ENCODE results near the gene FAM118B.

DNA sequence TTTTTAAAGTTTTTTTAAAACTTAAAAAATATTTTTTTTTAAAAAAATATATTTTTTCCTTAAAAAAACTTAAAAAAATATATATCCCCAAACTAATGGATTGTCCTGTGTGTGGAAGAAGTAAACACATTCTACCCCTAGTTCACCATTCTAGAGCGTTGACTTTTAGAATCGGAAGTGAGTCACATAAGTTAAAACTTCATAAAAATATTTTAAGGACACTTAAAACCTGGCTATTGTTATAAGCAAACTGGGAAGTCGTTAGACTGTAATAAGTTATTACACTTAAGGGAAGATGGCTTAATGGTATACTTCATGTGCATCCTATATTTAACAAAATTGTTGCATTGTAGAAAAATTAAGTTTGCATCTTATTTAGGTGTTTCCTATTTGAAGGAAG lies 21.1 kb downstream of the FAM118B start:
- TF ChIP-seq, protein P1, sequence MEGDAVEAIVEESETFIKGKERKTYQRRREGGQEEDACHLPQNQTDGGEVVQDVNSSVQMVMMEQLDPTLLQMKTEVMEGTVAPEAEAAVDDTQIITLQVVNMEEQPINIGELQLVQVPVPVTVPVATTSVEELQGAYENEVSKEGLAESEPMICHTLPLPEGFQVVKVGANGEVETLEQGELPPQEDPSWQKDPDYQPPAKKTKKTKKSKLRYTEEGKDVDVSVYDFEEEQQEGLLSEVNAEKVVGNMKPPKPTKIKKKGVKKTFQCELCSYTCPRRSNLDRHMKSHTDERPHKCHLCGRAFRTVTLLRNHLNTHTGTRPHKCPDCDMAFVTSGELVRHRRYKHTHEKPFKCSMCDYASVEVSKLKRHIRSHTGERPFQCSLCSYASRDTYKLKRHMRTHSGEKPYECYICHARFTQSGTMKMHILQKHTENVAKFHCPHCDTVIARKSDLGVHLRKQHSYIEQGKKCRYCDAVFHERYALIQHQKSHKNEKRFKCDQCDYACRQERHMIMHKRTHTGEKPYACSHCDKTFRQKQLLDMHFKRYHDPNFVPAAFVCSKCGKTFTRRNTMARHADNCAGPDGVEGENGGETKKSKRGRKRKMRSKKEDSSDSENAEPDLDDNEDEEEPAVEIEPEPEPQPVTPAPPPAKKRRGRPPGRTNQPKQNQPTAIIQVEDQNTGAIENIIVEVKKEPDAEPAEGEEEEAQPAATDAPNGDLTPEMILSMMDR (IDR thresholded peaks at IDR 0.05), result no peak
- TF ChIP-seq SIN3A (IDR thresholded peaks at IDR 0.05; ENCODE audit: borderline replicate concordance, insufficient read depth, low read depth, low read length) (no peak), POLR2AphosphoS5 (IDR thresholded peaks at IDR 0.05; ENCODE audit: low read depth, low read length) (no peak), TCF7L2 (IDR thresholded peaks at IDR 0.05; ENCODE audit: low read depth, low read length) (no peak)
- TF ChIP-seq, protein P2, sequence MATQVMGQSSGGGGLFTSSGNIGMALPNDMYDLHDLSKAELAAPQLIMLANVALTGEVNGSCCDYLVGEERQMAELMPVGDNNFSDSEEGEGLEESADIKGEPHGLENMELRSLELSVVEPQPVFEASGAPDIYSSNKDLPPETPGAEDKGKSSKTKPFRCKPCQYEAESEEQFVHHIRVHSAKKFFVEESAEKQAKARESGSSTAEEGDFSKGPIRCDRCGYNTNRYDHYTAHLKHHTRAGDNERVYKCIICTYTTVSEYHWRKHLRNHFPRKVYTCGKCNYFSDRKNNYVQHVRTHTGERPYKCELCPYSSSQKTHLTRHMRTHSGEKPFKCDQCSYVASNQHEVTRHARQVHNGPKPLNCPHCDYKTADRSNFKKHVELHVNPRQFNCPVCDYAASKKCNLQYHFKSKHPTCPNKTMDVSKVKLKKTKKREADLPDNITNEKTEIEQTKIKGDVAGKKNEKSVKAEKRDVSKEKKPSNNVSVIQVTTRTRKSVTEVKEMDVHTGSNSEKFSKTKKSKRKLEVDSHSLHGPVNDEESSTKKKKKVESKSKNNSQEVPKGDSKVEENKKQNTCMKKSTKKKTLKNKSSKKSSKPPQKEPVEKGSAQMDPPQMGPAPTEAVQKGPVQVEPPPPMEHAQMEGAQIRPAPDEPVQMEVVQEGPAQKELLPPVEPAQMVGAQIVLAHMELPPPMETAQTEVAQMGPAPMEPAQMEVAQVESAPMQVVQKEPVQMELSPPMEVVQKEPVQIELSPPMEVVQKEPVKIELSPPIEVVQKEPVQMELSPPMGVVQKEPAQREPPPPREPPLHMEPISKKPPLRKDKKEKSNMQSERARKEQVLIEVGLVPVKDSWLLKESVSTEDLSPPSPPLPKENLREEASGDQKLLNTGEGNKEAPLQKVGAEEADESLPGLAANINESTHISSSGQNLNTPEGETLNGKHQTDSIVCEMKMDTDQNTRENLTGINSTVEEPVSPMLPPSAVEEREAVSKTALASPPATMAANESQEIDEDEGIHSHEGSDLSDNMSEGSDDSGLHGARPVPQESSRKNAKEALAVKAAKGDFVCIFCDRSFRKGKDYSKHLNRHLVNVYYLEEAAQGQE (IDR thresholded peaks at IDR 0.05; ENCODE audit: insufficient read depth in 1 of 2, low read depth in 2 of 2, low read length in 1 of 2), result no peak

Measured in Panc1 (cell line).